ENCODE measurements around the gene EXOC4.

The EXOC4 gene

DNA sequence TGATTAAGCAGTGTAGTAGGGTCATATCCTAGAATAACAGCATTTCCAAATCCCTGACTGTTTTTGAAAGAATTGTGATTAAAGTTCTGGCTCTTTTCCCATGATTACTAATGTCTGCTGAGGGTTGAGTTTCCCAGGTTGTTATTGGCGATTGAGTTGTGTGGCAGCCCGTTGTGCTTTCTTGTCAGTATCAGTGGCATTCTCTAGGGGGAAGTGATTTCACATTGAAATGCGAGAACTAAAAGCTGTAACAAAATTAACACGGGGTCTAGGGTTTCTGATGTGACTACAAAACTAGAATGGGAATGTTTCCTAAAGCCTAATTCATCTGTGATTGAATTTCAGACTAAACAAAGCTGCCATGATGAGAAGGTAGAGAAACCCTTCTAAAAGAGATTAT is 349.4 kb downstream of the EXOC4 start:
- ChIA-PET CTCF (interaction anchor here (1.5 kb wide), 1 partner anchor 8 kb away, joined by 3 read pairs; no protein-coding TSS in a partner anchor), POLR2A (no interaction called here)
- Histone ChIP-seq H3K27ac (ENCODE audit: insufficient read depth in 1 of 2, low read depth in 1 of 2, low read length in 2 of 2, poor library complexity in 1 of 2, severe bottlenecking in 2 of 2) (no peak overlapping the region), H3K4me3 (ENCODE audit: control insufficient read depth in 1 of 7, extremely low read depth in 1 of 7, insufficient read depth in 4 of 7, low read depth in 2 of 7, low read length in 6 of 7) (no peak overlapping the region), H3K9me3 (ENCODE audit: control extremely low read depth in 1 of 5, control insufficient read depth in 4 of 5, insufficient read depth in 2 of 5, low read depth in 1 of 5, low read length in 4 of 5) (no peaks in the 10 kb centered on the region), H3K27me3 (replicated peaks in 2 of 5; ENCODE audit: control insufficient read depth in 4 of 5, insufficient read depth in 5 of 5, low read length in 4 of 5) (no peaks in the 10 kb centered on the region), H3K4me1 (ENCODE audit: control extremely low read depth in 1 of 4, control insufficient read depth in 4 of 4, insufficient read depth in 4 of 4, low read length in 3 of 4) (peaks cover 0 to 4% (median 2%) of the 10 kb centered on the region in 4 experiments), H3K36me3 (ENCODE audit: control insufficient read depth in 4 of 4, insufficient read depth in 4 of 4, low read length in 3 of 4) (no peaks in the 10 kb centered on the region)
- DNase-seq = no peak
- 98% methylated on average over 4 of the region's 4 CpGs for WGBS (ENCODE audit: insufficient coverage)

DNA sequence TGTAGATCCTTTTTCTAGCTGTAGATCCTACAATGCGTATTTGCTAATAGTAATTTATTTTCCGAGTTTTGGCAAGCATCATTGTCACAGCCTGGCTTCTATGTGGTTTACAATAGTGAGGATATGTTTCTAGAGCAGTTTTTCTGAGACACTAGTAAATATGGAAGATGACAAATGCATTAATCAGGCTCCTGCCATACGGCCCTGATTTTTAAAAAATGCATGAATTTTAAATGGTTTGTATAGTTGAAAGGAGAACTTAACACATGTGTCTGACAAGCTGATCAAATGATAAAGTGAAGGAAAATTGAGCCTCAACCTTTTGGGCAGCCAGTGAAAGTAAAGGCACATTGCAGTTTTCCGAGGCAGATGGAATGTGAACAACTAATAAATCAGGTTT is 354.1 kb downstream of the EXOC4 start:
- H3K4me3 ChIP-seq (ENCODE audit: control insufficient read depth in 1 of 7, extremely low read depth in 1 of 7, insufficient read depth in 4 of 7, low read depth in 2 of 7, low read length in 6 of 7) = no peak overlapping the region
- CTCF ChIA-PET = no interaction called here
- H3K27me3 ChIP-seq (replicated peaks in 2 of 5; ENCODE audit: control insufficient read depth in 4 of 5, insufficient read depth in 5 of 5, low read length in 4 of 5) = no peaks in the 10 kb centered on the region
- H3K27ac ChIP-seq (ENCODE audit: insufficient read depth in 1 of 2, low read depth in 1 of 2, low read length in 2 of 2, poor library complexity in 1 of 2, severe bottlenecking in 2 of 2) = no peak overlapping the region
- H3K9me3 ChIP-seq (ENCODE audit: control extremely low read depth in 1 of 5, control insufficient read depth in 4 of 5, insufficient read depth in 2 of 5, low read depth in 1 of 5, low read length in 4 of 5) = no peaks in the 10 kb centered on the region
- POLR2A ChIA-PET = no interaction called here
- WGBS (ENCODE audit: insufficient coverage) = 97% methylated on average over 4 of the region's 4 CpGs
- H3K36me3 ChIP-seq (ENCODE audit: control insufficient read depth in 4 of 4, insufficient read depth in 4 of 4, low read length in 3 of 4) = no peaks in the 10 kb centered on the region
- no peaks in the 10 kb centered on the region for H3K4me1 ChIP-seq (ENCODE audit: control extremely low read depth in 1 of 4, control insufficient read depth in 4 of 4, insufficient read depth in 4 of 4, low read length in 3 of 4)
- no peak for DNase-seq

DNA sequence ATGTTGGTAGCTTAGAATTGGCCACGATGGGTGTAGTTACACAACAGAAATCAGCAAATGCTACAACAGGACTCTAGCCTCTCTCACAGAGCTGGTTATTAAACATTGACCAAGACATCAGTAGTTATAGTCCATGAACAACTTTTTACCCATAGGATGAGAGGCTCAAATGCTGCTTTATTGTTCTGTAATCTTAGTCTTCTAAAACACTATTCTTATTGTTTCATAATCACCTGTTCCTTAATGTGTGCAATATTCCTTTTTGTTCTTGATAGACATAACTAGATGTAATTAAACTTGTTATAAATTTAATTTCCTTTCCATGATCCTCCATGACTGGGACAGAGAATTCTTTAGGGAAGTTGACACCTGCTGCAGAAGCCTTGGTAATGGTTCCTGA is 356.9 kb downstream of the EXOC4 start:
- Histone ChIP-seq H3K36me3 (ENCODE audit: control insufficient read depth in 4 of 4, insufficient read depth in 4 of 4, low read length in 3 of 4) (no peaks in the 10 kb centered on the region), H3K4me3 (ENCODE audit: control insufficient read depth in 1 of 7, extremely low read depth in 1 of 7, insufficient read depth in 4 of 7, low read depth in 2 of 7, low read length in 6 of 7) (no peak overlapping the region), H3K4me1 (ENCODE audit: control extremely low read depth in 1 of 4, control insufficient read depth in 4 of 4, insufficient read depth in 4 of 4, low read length in 3 of 4) (no peaks in the 10 kb centered on the region), H3K27ac (ENCODE audit: insufficient read depth in 1 of 2, low read depth in 1 of 2, low read length in 2 of 2, poor library complexity in 1 of 2, severe bottlenecking in 2 of 2) (no peak overlapping the region), H3K9me3 (ENCODE audit: control extremely low read depth in 1 of 5, control insufficient read depth in 4 of 5, insufficient read depth in 2 of 5, low read depth in 1 of 5, low read length in 4 of 5) (no peaks in the 10 kb centered on the region), H3K27me3 (replicated peaks in 2 of 5; ENCODE audit: control insufficient read depth in 4 of 5, insufficient read depth in 5 of 5, low read length in 4 of 5) (no peaks in the 10 kb centered on the region)
- WGBS (ENCODE audit: insufficient coverage) = 92% methylated on average over 1 of the region's 1 CpG
- ChIA-PET CTCF (interaction anchor here (1.0 kb wide), 1 partner anchor 8 kb away, joined by 3 read pairs; no protein-coding TSS in a partner anchor), POLR2A (no interaction called here)
- DNase-seq = no peak

DNA sequence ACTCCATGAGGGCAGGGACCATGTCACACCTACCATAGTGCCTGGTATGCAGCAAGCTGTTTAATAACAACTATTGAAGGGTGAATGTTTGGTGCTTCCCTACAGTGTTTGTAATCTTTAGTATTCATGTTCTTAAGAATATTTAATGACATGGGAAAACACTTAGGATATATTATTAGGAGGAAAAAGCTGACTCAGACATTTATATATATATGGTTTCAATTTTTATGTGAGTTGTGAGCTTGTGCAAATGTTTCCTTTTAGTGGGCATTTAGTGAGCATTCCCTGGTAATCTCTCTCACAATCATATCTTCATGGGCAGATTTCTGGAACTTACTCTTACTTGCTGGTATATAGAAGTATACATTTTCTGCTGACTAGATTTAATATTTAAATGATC is 359.1 kb downstream of the EXOC4 start:
- DNase-seq = no peak
- Histone ChIP-seq H3K9me3 (ENCODE audit: control extremely low read depth in 1 of 5, control insufficient read depth in 4 of 5, insufficient read depth in 2 of 5, low read depth in 1 of 5, low read length in 4 of 5) (no peaks in the 10 kb centered on the region), H3K27me3 (replicated peaks in 2 of 5; ENCODE audit: control insufficient read depth in 4 of 5, insufficient read depth in 5 of 5, low read length in 4 of 5) (no peaks in the 10 kb centered on the region), H3K4me3 (ENCODE audit: control insufficient read depth in 1 of 7, extremely low read depth in 1 of 7, insufficient read depth in 4 of 7, low read depth in 2 of 7, low read length in 6 of 7) (no peak overlapping the region), H3K4me1 (ENCODE audit: control extremely low read depth in 1 of 4, control insufficient read depth in 4 of 4, insufficient read depth in 4 of 4, low read length in 3 of 4) (no peaks in the 10 kb centered on the region), H3K27ac (ENCODE audit: insufficient read depth in 1 of 2, low read depth in 1 of 2, low read length in 2 of 2, poor library complexity in 1 of 2, severe bottlenecking in 2 of 2) (no peak overlapping the region), H3K36me3 (ENCODE audit: control insufficient read depth in 4 of 4, insufficient read depth in 4 of 4, low read length in 3 of 4) (no peaks in the 10 kb centered on the region)
- ChIA-PET POLR2A (no interaction called here), CTCF (no interaction called here)

DNA sequence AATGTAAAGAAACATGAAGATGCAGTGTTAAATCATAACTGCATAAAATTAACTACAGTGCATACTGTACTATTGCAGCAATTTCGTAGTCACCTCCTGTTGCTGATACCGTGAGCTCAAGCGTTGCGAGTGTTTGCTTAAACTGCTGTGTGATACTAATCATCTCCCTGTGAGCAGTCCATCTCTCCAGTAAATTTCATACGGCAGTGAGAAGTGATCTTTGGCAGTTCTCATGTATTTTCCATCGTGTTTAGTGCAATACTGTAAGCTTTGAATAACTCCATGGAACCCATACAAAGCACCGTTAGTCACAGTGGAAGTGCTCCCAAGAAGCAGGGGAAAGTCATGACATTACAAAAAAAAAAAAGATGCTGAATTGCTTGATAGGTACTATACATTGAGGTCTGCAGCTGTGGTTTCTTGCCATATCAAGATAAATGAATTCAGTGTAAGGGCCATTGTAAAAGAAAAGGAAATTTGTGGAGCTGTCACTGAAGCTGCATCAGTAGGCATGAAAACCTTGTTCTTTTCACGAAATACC is 360.4 kb downstream of the EXOC4 start:
- no peak overlapping the region for H3K27ac ChIP-seq (ENCODE audit: insufficient read depth in 1 of 2, low read depth in 1 of 2, low read length in 2 of 2, poor library complexity in 1 of 2, severe bottlenecking in 2 of 2)
- H3K9me3 ChIP-seq (ENCODE audit: control extremely low read depth in 1 of 5, control insufficient read depth in 4 of 5, insufficient read depth in 2 of 5, low read depth in 1 of 5, low read length in 4 of 5) = no peaks in the 10 kb centered on the region
- no peaks in the 10 kb centered on the region for H3K27me3 ChIP-seq (replicated peaks in 2 of 5; ENCODE audit: control insufficient read depth in 4 of 5, insufficient read depth in 5 of 5, low read length in 4 of 5)
- 100% methylated on average over 8 of the region's 8 CpGs for WGBS (ENCODE audit: insufficient coverage)
- ChIA-PET POLR2A (no interaction called here), CTCF (interaction anchor here (0.7 kb wide), 1 partner anchor 768 kb away, joined by 3 read pairs; no protein-coding TSS in a partner anchor)
- H3K4me1 ChIP-seq (ENCODE audit: control extremely low read depth in 1 of 4, control insufficient read depth in 4 of 4, insufficient read depth in 4 of 4, low read length in 3 of 4) = no peaks in the 10 kb centered on the region
- DNase-seq = no peak
- H3K4me3 ChIP-seq (ENCODE audit: control insufficient read depth in 1 of 7, extremely low read depth in 1 of 7, insufficient read depth in 4 of 7, low read depth in 2 of 7, low read length in 6 of 7) = no peak overlapping the region
- no peaks in the 10 kb centered on the region for H3K36me3 ChIP-seq (ENCODE audit: control insufficient read depth in 4 of 4, insufficient read depth in 4 of 4, low read length in 3 of 4)

DNA sequence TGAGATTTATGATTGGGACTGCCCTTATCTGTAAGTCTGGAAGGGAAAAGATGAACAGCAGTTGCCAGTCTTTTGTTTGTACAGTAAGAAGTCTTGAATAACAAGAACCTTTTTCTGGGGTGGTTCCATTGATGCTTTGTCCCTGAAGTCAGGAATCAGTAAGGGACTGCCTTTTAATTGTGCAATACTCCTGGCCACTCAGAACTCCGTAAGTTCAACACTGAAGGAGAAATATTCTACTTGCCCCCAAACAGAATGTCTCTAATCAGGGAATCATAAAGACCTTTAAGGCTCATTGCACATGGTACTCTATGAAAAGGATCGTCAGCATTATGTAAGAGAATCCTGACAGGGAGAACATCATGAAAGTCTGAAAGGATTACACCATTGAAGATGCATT is 361.4 kb downstream of the EXOC4 start:
- Histone ChIP-seq H3K36me3 (ENCODE audit: control insufficient read depth in 4 of 4, insufficient read depth in 4 of 4, low read length in 3 of 4) (no peaks in the 10 kb centered on the region), H3K9me3 (ENCODE audit: control extremely low read depth in 1 of 5, control insufficient read depth in 4 of 5, insufficient read depth in 2 of 5, low read depth in 1 of 5, low read length in 4 of 5) (no peaks in the 10 kb centered on the region), H3K27ac (ENCODE audit: insufficient read depth in 1 of 2, low read depth in 1 of 2, low read length in 2 of 2, poor library complexity in 1 of 2, severe bottlenecking in 2 of 2) (no peak overlapping the region), H3K4me1 (ENCODE audit: control extremely low read depth in 1 of 4, control insufficient read depth in 4 of 4, insufficient read depth in 4 of 4, low read length in 3 of 4) (no peaks in the 10 kb centered on the region), H3K27me3 (replicated peaks in 2 of 5; ENCODE audit: control insufficient read depth in 4 of 5, insufficient read depth in 5 of 5, low read length in 4 of 5) (no peaks in the 10 kb centered on the region), H3K4me3 (ENCODE audit: control insufficient read depth in 1 of 7, extremely low read depth in 1 of 7, insufficient read depth in 4 of 7, low read depth in 2 of 7, low read length in 6 of 7) (no peak overlapping the region)
- no peak for DNase-seq
- CTCF ChIA-PET = no interaction called here
- 100% methylated on average over 2 of the region's 2 CpGs for WGBS (ENCODE audit: insufficient coverage)
- POLR2A ChIA-PET = no interaction called here

DNA sequence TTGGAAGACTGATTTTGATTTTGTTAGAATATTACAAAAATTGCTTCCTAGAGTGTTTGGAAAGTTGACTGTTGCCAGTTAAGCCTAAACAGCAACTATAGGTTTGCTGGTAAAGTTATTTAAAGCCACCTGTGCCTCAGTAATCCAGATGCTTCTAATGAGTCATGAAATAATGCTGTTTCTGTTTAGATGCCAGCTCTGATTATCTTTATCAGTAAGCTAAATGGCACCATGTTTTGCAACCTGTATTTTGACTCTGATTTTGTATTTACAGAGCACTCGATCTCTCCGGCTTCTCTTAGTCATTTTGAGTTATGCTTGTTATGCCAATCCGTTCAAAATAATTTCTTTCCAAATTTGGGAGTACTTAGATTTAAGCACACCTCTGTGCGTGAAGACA is 366.1 kb downstream of the EXOC4 start:
- no peak overlapping the region for H3K4me3 ChIP-seq (ENCODE audit: control insufficient read depth in 1 of 7, extremely low read depth in 1 of 7, insufficient read depth in 4 of 7, low read depth in 2 of 7, low read length in 6 of 7)
- H3K9me3 ChIP-seq (ENCODE audit: control extremely low read depth in 1 of 5, control insufficient read depth in 4 of 5, insufficient read depth in 2 of 5, low read depth in 1 of 5, low read length in 4 of 5) = no peaks in the 10 kb centered on the region
- CTCF ChIA-PET = no interaction called here
- peaks cover 0 to 2% (median 0%) of the 10 kb centered on the region in 4 experiments for H3K36me3 ChIP-seq (ENCODE audit: control insufficient read depth in 4 of 4, insufficient read depth in 4 of 4, low read length in 3 of 4)
- WGBS (ENCODE audit: insufficient coverage) = 100% methylated on average over 2 of the region's 4 CpGs
- POLR2A ChIA-PET = no interaction called here
- no peak for DNase-seq
- H3K4me1 ChIP-seq (ENCODE audit: control extremely low read depth in 1 of 4, control insufficient read depth in 4 of 4, insufficient read depth in 4 of 4, low read length in 3 of 4) = no peaks in the 10 kb centered on the region
- no peak overlapping the region for H3K27ac ChIP-seq (ENCODE audit: insufficient read depth in 1 of 2, low read depth in 1 of 2, low read length in 2 of 2, poor library complexity in 1 of 2, severe bottlenecking in 2 of 2)
- H3K27me3 ChIP-seq (replicated peaks in 2 of 5; ENCODE audit: control insufficient read depth in 4 of 5, insufficient read depth in 5 of 5, low read length in 4 of 5) = no peaks in the 10 kb centered on the region
